ENCODE data around the gene GH2. TPM values are rescaled to one million over a fixed set of nuclear protein-coding genes. Genes with fewer than 3 reads are reported as not detected.
"Not testable (repeated sequence)": the region's sequence is repeated elsewhere in the genome, so short reads cannot be mapped to it uniquely, and the experiment has no call there.

The GH2 gene
- total and polyA plus RNA-seq, 12 donors = not detected

DNA sequence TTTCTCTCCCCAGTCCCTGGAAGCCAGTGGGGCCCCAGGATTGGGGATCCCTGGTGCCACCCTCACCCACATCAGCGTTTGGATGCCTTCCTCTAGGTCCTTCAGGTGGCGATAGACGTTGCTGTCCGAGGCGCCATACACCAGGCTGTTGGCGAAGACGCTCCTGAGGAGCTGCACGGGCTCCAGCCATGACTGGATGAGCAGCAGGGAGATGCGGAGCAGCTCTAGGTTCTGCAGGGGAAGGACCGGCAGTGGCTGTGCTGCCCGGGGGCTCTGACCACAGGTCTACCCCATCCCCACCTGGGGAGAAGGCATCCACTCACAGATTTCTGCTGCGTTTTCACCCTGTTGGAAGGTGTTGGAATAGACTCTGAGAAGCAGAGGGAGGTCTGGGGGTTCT, 1.0 kb downstream of the GH2 start:
- H3K27ac ChIP-seq = no peak overlapping the region
- intact Hi-C loops (cut with DNase I) = no loop called here
- peaks cover 0 to 6% (median 0%) of the 10 kb centered on the region in 7 donors for H3K27me3 ChIP-seq
- ATAC-seq (no peak), DNase-seq (no peak)
- no peak overlapping the region for H3K4me3 ChIP-seq
- WGBS, 2 donors = 81 to 82% methylated on average over 12 of the region's 12 CpGs
- H3K36me3 ChIP-seq = no peaks in the 10 kb centered on the region
- TF ChIP-seq, protein P1, sequence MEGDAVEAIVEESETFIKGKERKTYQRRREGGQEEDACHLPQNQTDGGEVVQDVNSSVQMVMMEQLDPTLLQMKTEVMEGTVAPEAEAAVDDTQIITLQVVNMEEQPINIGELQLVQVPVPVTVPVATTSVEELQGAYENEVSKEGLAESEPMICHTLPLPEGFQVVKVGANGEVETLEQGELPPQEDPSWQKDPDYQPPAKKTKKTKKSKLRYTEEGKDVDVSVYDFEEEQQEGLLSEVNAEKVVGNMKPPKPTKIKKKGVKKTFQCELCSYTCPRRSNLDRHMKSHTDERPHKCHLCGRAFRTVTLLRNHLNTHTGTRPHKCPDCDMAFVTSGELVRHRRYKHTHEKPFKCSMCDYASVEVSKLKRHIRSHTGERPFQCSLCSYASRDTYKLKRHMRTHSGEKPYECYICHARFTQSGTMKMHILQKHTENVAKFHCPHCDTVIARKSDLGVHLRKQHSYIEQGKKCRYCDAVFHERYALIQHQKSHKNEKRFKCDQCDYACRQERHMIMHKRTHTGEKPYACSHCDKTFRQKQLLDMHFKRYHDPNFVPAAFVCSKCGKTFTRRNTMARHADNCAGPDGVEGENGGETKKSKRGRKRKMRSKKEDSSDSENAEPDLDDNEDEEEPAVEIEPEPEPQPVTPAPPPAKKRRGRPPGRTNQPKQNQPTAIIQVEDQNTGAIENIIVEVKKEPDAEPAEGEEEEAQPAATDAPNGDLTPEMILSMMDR (IDR thresholded peaks at IDR 0.05) = no peak
- H3K9me3 ChIP-seq = no peaks in the 10 kb centered on the region
- peaks cover 0 to 7% (median 0%) of the 10 kb centered on the region in 9 donors for H3K4me1 ChIP-seq

DNA sequence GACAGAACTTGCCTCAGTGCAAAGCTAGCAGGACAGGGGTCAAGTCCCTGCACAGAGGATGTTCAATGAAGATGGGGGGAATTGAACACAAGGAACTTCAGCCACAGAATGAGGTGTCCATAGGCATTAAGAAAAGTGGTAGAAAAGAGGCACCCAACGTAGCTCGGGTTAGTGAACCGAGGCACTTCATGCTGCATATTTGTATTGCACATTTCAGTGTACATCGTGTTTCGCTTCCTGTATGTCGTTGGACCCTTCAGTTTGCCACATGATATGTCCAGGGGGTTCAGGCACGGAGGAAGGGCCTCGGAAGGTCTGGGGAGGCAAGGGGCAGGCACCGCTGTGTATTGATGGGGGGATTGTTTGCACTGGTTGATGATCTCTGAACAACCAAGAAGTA, 3.3 kb downstream of the GH2 start:
- WGBS, 2 donors = 87 to 88% methylated on average over 9 of the region's 9 CpGs
- DNase-seq; H3K27ac ChIP-seq; H3K36me3 ChIP-seq; H3K4me3 ChIP-seq; H3K9me3 ChIP-seq; ATAC-seq; H3K4me1 ChIP-seq; H3K27me3 ChIP-seq; intact Hi-C loops (cut with DNase I): not testable (repeated sequence)

- H3K4me1 ChIP-seq; H3K4me3 ChIP-seq; H3K9me3 ChIP-seq; H3K36me3 ChIP-seq; H3K27ac ChIP-seq; H3K27me3 ChIP-seq; DNase-seq; intact Hi-C loops (cut with DNase I); ATAC-seq: not testable (repeated sequence)
- 78 to 87% methylated on average over 6 of the region's 6 CpGs for WGBS, 2 donors
These were observed 7.1 kb downstream of the GH2 start for GRCh38 chr17:63874693-63875092.

DNA sequence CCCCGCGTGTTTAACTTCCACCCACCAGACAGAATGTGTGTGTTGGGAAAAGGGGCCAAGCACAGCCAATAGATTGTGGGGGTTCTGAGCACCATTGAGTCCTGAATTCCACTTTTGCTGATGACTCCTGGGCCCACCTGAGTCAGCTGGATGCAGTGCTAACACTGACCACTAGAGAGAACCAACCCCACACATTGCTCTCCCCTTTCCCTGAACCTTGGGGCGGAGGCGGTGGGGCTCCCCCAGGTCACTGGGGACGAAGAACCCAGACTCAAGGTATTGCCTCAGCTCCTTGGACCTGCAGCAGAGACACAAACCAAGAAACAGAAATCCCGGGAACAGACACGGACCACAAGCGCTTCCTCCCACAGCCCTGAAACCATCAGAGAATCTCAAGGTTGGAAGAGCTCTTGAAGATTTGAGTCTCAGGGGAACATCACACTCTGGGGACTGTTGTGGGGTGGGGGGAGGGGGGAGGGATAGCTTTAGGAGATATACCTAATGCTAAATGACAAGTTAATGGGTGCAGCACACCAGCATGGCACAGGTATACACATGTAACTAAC, 7.6 kb downstream of the GH2 start:
- DNase-seq; ATAC-seq; H3K4me1 ChIP-seq; H3K27ac ChIP-seq; H3K36me3 ChIP-seq; intact Hi-C loops (cut with DNase I); H3K27me3 ChIP-seq; H3K9me3 ChIP-seq; H3K4me3 ChIP-seq: not testable (repeated sequence)
- 68% methylated on average over 6 of the region's 8 CpGs for WGBS, 2 donors

GRCh38 chr17:63873577-63873976, 8.2 kb downstream of the GH2 start, which contains the start of gene CSH2:
CSH2 (minus strand) TSS chr17:63873677; CDS start chr17:63873614, 63 bp downstream.
- DNase-seq; intact Hi-C loops (cut with DNase I); ATAC-seq; H3K9me3 ChIP-seq; H3K27me3 ChIP-seq; H3K36me3 ChIP-seq; H3K4me3 ChIP-seq; H3K4me1 ChIP-seq; H3K27ac ChIP-seq: not testable (repeated sequence)
- 81 to 88% methylated on average over 6 to 7 of the region's 7 CpGs for WGBS, 2 donors

DNA sequence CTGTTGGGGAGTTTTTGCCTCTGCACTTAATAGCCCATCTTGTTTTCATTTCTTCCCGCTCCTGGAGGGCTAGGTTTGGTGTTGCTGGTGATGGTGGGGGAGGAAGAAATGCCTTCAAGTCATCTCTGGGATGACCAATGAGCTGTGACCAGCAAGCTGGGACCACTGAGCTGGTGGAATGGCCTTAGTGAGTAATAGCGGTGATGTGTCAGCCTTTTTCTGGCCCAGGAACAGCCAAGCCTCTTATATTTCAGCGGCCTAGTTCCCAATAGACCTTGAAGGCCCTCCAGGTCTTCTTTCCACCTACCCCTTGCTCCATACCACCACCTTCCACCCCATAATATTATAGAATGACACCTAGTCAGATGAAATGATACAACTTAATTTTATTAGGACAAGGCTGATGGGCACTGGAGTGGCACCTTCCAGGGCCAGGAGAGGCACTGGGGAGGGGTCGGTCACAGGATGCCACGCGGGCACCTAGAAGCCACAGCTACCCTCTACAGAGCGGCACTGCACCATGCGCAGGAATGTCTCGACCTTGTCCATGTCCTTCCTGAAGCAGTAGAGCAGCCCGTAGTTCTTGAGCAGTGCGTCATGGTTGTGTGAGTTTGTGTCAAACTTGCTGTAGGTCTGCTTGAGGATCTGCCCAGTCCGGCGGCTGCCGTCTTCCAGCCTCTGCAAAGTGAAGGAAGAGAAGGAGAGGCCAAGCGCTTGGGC, 9.9 kb downstream of the GH2 start:
- H3K9me3 ChIP-seq; H3K4me1 ChIP-seq; H3K4me3 ChIP-seq; H3K36me3 ChIP-seq; H3K27me3 ChIP-seq; ATAC-seq; DNase-seq; H3K27ac ChIP-seq; intact Hi-C loops (cut with DNase I): not testable (repeated sequence)
- 89 to 96% methylated on average over 9 to 15 of the region's 15 CpGs for WGBS, 2 donors

DNA sequence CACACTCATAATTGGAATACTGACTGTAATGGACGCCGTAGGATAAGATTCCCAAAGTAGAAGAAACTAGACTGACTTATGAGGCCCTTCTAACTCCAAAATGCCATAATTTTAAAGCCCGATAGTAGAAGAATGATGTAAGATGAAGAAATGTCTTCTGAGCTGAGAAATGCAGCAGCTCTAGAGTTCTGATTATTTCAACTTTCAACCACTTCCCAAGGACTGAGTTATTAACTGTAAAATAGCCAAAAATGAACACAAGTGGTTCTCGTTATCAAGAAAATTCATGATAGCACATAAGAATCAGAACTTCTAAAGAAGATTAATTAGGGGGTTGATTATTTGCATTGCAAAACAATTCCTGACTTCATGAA, 11.5 kb downstream of the GH2 start:
- DNase-seq; H3K36me3 ChIP-seq; H3K27ac ChIP-seq; H3K27me3 ChIP-seq; H3K4me3 ChIP-seq; ATAC-seq; H3K9me3 ChIP-seq; intact Hi-C loops (cut with DNase I); H3K4me1 ChIP-seq: not testable (repeated sequence)
- WGBS, 2 donors = 89% methylated on average over 4 of the region's 4 CpGs

Measured in heart right ventricle (tissue), 16 donors.